Fibroblast of lung (primary cell): ENCODE results near the gene NBPF12. TPM values are rescaled to one million over a fixed set of nuclear protein-coding genes. Genes with fewer than 3 reads are reported as not detected.
"Not testable (repeated sequence)": the region's sequence is repeated elsewhere in the genome, so short reads cannot be mapped to it uniquely, and the experiment has no call there.

Experiments
- DNase-seq, 2 donors: peaks; one replicate each; pipeline versions ENCODE4 v3.0.0 to v3.0.0-alpha.2; 2010; ENCODE audit warnings: low read depth in 2 of 2
- H2AFZ ChIP-seq: 2 replicates; pipeline ENCODE4 v1.5.1; 2012; ENCODE audit warnings: low read length, control low read depth, inconsistent platforms
- H3K27ac ChIP-seq: 2 replicates; pipeline ENCODE4 v1.5.1; 2011; ENCODE audit warnings: low read length, control low read depth; ENCODE audit not compliant: insufficient read depth
- H3K27me3 ChIP-seq: 2 replicates; pipeline ENCODE4 v1.5.1; 2011; ENCODE audit warnings: mild to moderate bottlenecking, low read length; ENCODE audit not compliant: control insufficient read depth, insufficient read depth
- H3K36me3 ChIP-seq: 2 replicates; pipeline ENCODE4 v1.5.1; 2011; ENCODE audit warnings: low read length; ENCODE audit not compliant: control insufficient read depth, insufficient read depth
- H3K4me1 ChIP-seq: 2 replicates; pipeline ENCODE4 v1.5.1; 2011; ENCODE audit warnings: low read length; ENCODE audit not compliant: control insufficient read depth, insufficient read depth; ENCODE audit errors: extremely low read depth
- H3K4me2 ChIP-seq: 2 replicates; pipeline ENCODE4 v1.5.1; 2011; ENCODE audit warnings: low read length, control low read depth; ENCODE audit not compliant: insufficient read depth; ENCODE audit errors: extremely low read depth
- H3K4me3 ChIP-seq, 4 experiments: fragments of 200-600 bp in 1 of 4; sonication (generic) in 1 of 4; replicated peaks in 1 of 4; 2 replicates each; pipeline ENCODE4 v1.5.1; 2011 to 2016; ENCODE audit warnings: low read length in 4 of 4, low read depth in 3 of 4, mild to moderate bottlenecking in 3 of 4, control low read depth in 2 of 4, inconsistent platforms in 1 of 4, mixed read lengths in 1 of 4; ENCODE audit not compliant: insufficient read depth in 1 of 4; ENCODE audit errors: control extremely low read depth in 1 of 4
- H3K79me2 ChIP-seq: 2 replicates; pipeline ENCODE4 v1.5.1; 2012; ENCODE audit warnings: mild to moderate bottlenecking, low read length, inconsistent platforms; ENCODE audit not compliant: control insufficient read depth, insufficient read depth
- H3K9ac ChIP-seq: 2 replicates; pipeline ENCODE4 v1.5.1; 2011; ENCODE audit warnings: mild to moderate bottlenecking, low read length, control low read depth; ENCODE audit not compliant: insufficient read depth
- H3K9me3 ChIP-seq: 2 replicates; pipeline ENCODE4 v1.5.1; 2012; ENCODE audit warnings: low read depth, low read length; ENCODE audit not compliant: control insufficient read depth, insufficient read depth
- H4K20me1 ChIP-seq: 2 replicates; pipeline ENCODE4 v1.5.1; 2011; ENCODE audit warnings: low read length; ENCODE audit not compliant: control insufficient read depth, insufficient read depth; ENCODE audit errors: extremely low read depth
- CTCF ChIP-seq, 2 donors: IDR thresholded peaks in 1 of 2; conservative IDR thresholded peaks in 1 of 2; 1 replicate in 1 of 2; 2 replicates in 1 of 2; pipeline ENCODE4 v1.5.1; 2011 to 2012; ENCODE audit warnings: low read length in 2 of 2, control low read depth in 1 of 2, inconsistent platforms in 1 of 2, low read depth in 1 of 2, mild to moderate bottlenecking in 1 of 2
- EZH2 ChIP-seq: IDR thresholded peaks from 2 replicates; pipeline ENCODE4 v1.5.1; 2012; ENCODE audit warnings: low read length, control low read depth, mild to moderate bottlenecking; ENCODE audit errors: missing control alignments
- polyA plus RNA-seq, 2 donors: library from polyadenylated mRNA; depleted of rRNA in 1 of 2; stranded (reverse) in 1 of 2; unstranded in 1 of 2; fragments of >200 nt; gene quantifications; 2 replicates each; pipeline ENCODE4 v1.2.1, GENCODE V29; 2011 to 2012; ENCODE audit warnings: missing spikeins in 1 of 2
- total RNA-seq: library from RNA; depleted of rRNA; stranded (reverse); fragments of >200 nt; gene quantifications from 2 replicates; pipeline ENCODE4 v1.2.1, GENCODE V29; 2014

Gene NBPF12
- total and polyA plus RNA-seq, 2 donors (not counting 1 experiment from before 2014, with no cell fraction given): 6.1 to 12.4 TPM

GRCh38 chr1:147026975-147027374 lies 88.9 kb downstream of the NBPF12 start:
- not testable (repeated sequence) for H3K9ac ChIP-seq, DNase-seq, H4K20me1 ChIP-seq, H2AFZ ChIP-seq, H3K4me2 ChIP-seq, H3K4me1 ChIP-seq, H3K79me2 ChIP-seq, H3K36me3 ChIP-seq, H3K27ac ChIP-seq, H3K27me3 ChIP-seq, H3K4me3 ChIP-seq, H3K9me3 ChIP-seq

GRCh38 chr1:147030066-147030653 lies 92.0 kb downstream of the NBPF12 start:
- H3K79me2 ChIP-seq, H3K9me3 ChIP-seq, H2AFZ ChIP-seq, H4K20me1 ChIP-seq, H3K4me1 ChIP-seq, H3K27me3 ChIP-seq, H3K4me3 ChIP-seq, H3K27ac ChIP-seq, H3K4me2 ChIP-seq, H3K36me3 ChIP-seq, H3K9ac ChIP-seq: not testable (repeated sequence)
- DNase-seq: peak; percentile 11 to 18

- no peak overlapping the region for H2AFZ ChIP-seq
- H3K27me3 ChIP-seq: no peaks in the 10 kb centered on the region
- no peaks in the 10 kb centered on the region for H3K79me2 ChIP-seq
- H3K4me2 ChIP-seq: no peak overlapping the region
- H3K9me3 ChIP-seq: no peaks in the 10 kb centered on the region
- TF ChIP-seq EZH2: no peak
- no peak for TF ChIP-seq CTCF (conservative IDR thresholded peaks at IDR 0.05 in 1 of 2, IDR thresholded peaks at IDR 0.05 in 1 of 2; ENCODE audit: low read depth in 1 of 2, low read length in 2 of 2)
- no peaks in the 10 kb centered on the region for H3K36me3 ChIP-seq
- H3K4me1 ChIP-seq: no peaks in the 10 kb centered on the region
- no peak overlapping the region for H3K4me3 ChIP-seq
- H3K9ac ChIP-seq: no peak overlapping the region
- no peak overlapping the region for H3K27ac ChIP-seq
- DNase-seq: no peak
- H4K20me1 ChIP-seq: no peaks in the 10 kb centered on the region
Measured at GRCh38 chr1:147039916-147040315, 101.8 kb downstream of the NBPF12 start.

- not testable (repeated sequence) for H2AFZ ChIP-seq, H3K9me3 ChIP-seq, H3K27ac ChIP-seq
Measured at GRCh38 chr1:147042891-147043290, 104.8 kb downstream of the NBPF12 start.

DNA sequence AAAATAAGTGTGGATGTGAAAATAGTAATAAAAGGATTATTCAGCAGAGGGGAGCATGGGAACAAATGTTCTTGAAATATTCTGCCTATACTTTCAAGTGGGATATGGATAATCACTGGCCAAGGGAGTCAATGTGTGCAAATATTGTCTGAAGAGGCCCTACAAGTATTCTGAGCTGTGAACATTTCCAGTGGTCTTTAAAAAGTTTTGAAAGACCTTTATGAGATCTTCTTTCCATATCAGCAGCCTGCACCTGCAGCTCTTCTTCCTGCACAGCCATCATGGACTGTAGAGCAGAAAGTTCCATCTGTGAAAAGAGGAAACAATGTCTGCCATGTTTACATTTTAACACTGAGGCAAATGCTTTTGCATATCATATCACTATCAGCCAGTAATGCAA lies 106.4 kb downstream of the NBPF12 start:
- H3K9ac ChIP-seq, H3K79me2 ChIP-seq, H3K4me3 ChIP-seq, H3K27ac ChIP-seq, H3K4me2 ChIP-seq, DNase-seq, H3K27me3 ChIP-seq, H3K36me3 ChIP-seq, H3K4me1 ChIP-seq, H3K9me3 ChIP-seq, H4K20me1 ChIP-seq, H2AFZ ChIP-seq: not testable (repeated sequence)

More at GRCh38 chr1:147042891-147043290, 104.8 kb downstream of the NBPF12 start:
- H3K27me3 ChIP-seq, H3K36me3 ChIP-seq, DNase-seq, H3K79me2 ChIP-seq, H3K4me3 ChIP-seq, H3K4me1 ChIP-seq, H4K20me1 ChIP-seq, H3K9ac ChIP-seq, H3K4me2 ChIP-seq: not testable (repeated sequence)
